Activated CD8-positive, alpha-beta memory T cell treated with anti-CD3 and anti-CD28 coated beads, Interleukin-2, amount 50 U/mL, for 4 hours (primary cell): ENCODE measurements around the gene CRTAC1.
"Not testable (repeated sequence)": the region's sequence is repeated elsewhere in the genome, so short reads cannot be mapped to it uniquely, and the experiment has no call there.

Experiments used
- DNase-seq: peaks from one replicate; pipeline ENCODE4 v3.0.0-alpha.2; 2020

CRTAC1 gene

GRCh38 chr10:97863808-97864207, 166.6 kb downstream of the CRTAC1 start:
- DNase-seq: no peak

GRCh38 chr10:97861924-97862323, 168.5 kb downstream of the CRTAC1 start:
- no peak for DNase-seq

GRCh38 chr10:97861097-97861750, 169.2 kb downstream of the CRTAC1 start:
- no peak for DNase-seq

DNA sequence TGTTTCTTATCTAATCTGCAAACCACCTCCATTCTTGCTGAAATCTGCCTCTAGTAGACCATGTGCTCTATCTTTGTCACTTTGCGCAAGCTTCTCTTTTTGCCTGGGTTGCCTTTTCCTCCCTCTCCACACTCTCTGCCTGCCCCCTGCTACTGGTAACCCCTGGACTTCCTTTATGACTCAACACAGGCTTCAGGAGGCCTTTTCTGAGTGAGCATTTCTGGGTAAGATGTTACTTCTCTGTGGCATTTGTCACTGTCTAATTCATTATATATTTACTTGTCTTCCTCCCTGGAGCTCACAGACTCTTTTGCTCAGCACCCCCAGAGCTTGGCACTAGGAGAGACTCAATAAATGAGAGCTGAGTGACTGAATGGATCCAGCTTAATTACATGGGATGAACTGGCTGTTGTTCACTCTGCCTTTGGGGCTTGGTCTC, 172.4 kb downstream of the CRTAC1 start:
- DNase-seq: no peak

DNA sequence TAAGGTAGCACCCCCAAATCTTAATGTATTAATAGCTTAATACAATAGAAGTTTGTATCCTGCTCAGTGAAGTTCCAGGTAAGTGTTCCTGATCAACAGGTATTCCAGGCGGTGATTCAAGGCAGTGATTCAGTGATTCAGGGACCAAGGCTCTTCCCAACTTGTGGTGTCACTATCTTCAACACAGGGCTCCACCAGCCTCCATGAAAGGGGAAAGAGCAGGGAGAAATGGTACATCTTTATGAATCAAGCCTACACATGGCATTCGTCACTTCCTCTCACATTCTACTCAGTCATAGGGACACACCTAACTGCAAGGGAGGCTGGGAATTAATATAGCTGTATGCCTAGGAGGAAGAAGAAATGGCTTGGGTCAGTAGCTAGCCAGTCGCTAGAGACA, 175.7 kb downstream of the CRTAC1 start:
- no peak for DNase-seq

- DNase-seq: no peak
Observed at GRCh38 chr10:97852840-97853405, 177.5 kb downstream of the CRTAC1 start.

- no peak for DNase-seq
Observed at GRCh38 chr10:97852277-97852676, 178.1 kb downstream of the CRTAC1 start.

DNA sequence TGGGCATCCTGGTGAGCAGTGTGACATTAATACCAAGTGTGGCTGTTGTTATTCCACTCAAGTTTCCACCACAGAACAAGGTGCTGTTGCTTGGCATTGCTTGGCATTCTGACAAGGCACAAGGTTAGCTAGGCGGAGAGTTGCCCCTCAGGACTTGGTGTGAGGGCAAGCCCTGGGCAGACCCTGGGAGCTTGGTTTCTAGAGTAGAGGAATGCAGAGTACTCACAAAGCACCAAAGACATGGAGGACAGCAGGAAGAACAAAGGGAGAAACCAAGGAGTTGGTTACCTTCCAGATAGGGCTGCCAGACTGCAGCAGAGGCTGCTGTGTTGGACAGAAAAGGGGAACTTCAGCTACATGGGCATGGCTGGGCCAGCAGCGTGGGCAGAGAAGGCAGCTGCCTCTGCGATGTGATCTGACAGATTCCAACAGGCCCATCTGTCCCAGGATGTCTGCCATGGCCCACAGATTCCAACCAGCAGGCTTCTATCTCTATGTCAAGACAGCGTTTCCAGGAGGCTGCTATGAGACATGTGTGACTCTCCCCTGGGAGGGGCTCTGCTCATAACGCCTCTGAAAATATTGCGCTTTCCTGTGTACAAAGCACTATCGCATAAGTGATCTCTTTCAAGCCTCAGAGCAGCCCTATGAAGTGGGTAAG, 178.9 kb downstream of the CRTAC1 start:
- no peak for DNase-seq

GRCh38 chr10:97850446-97850845, 180.0 kb downstream of the CRTAC1 start:
- DNase-seq: no peak

GRCh38 chr10:97849687-97850402, 180.6 kb downstream of the CRTAC1 start, which contains the start of gene GOLGA7B:
Gene GOLGA7B (plus strand): TSS chr10:97849843. CDS start chr10:97850304, 461 bp downstream.
- DNase-seq: peak; percentile 65

- DNase-seq: no peak
Observed at GRCh38 chr10:97849103-97849686, 181.2 kb downstream of the CRTAC1 start.

DNA sequence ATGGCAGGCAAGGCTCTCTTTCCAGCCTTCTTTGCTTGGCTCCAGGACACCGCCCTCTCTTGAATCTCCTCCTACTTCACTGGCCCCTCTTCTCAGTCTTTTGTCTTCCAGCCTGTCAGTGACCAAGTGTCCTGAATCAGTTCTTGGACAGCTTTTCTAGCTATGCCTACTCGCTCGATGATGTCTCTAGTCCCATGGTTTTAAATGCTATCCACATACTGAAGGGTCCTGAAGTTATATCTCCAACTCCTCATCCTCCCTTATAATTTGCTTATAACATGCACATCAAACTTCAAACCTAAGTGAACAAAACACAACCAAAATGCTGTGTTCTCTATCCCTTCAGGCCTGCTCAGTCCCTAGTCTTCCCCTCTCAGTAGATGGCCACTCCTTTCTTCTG, 185.7 kb downstream of the CRTAC1 start:
- no peak for DNase-seq

DNA sequence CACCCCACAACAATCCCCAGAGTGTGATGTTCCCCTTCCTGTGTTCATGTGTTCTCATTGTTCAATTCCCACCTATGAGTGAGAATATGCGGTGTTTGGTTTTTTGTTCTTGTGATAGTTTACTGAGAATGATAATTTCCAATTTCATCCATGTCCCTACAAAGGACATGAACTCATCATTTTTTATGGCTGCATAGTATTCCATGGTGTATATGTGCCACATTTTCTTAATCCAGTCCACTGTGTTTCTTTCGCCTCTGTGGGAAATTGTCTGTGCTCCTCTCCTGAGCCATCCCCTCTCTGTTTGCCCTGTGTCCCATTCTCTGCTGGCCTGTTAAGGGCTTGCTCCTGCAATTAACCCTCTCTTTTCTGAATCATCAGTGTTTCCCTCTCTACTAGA, 186.4 kb downstream of the CRTAC1 start:
- not testable (repeated sequence) for DNase-seq

DNA sequence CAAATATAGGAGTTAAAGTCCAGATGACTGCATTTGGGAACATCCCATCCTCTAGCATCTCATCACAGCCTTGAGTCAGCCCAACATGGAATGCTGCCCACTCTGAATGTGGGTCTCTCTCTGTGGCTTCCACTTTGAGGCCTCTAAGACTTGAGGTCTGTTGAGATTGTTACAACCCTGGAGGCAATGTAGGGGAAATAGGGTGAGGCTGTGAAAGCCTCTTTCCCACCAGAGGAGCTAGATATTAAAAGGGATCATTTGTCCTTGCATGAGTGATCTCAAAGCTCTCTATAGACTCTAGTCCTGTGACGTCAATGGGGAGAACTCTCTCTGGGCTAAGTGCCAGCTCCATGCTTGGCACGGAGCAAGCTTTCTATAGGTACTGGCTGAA, 187.1 kb downstream of the CRTAC1 start:
- DNase-seq: no peak

DNA sequence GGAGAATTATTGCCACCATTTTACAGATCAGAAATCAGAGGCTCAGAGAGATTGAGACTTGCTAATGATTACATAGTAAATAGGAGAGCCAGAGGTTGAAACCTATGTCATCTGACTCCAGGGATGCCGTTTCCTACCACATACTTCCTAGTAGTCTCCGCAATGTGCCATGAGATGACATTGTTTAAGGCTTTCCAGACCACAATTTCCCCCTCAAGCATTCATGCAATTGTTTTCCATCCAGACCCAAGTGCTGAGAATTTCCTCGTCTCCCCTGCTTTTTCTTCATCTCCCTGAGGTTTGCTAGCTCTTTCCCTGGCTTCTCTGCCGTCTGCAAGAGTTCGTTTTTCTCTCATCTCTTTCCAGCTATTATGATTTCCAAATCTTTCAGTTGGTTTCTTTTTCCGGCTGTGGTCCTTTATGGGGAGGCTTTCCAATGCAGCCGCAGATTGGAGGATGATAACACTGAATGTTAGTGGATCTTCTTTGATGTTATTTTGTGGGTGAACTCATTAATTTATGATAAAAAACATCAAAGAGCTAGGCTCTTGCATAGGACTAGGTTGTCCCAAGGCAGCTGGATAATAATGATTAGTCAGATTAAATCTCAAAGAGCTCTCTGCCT, 187.7 kb downstream of the CRTAC1 start:
- no peak for DNase-seq

DNA sequence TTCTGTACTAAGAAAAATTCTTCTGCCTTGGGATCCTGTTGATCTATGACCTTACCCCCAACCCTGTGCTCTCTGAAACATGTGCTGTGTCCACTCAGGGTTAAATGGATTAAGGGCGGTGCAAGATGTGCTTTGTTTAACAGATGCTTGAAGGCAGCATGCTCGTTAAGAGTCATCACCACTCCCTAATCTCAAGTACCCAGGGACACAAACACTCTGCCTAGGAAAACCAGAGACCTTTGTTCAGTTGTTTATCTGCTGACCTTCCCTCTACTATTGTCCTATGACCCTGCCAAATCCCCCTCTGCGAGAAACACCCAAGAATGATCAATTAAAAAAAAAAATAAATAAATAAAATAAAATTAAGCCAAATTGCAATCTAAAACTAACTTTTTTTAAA, 188.3 kb downstream of the CRTAC1 start:
- DNase-seq: not testable (repeated sequence)

GRCh38 chr10:97841166-97841565, 189.3 kb downstream of the CRTAC1 start:
- DNase-seq: not testable (repeated sequence)

GRCh38 chr10:97838091-97838490, 192.3 kb downstream of the CRTAC1 start:
- no peak for DNase-seq

GRCh38 chr10:97836446-97836845, 194.0 kb downstream of the CRTAC1 start:
- DNase-seq: no peak

- DNase-seq: no peak
Observed at GRCh38 chr10:97831259-97831658, 199.2 kb downstream of the CRTAC1 start.

DNA sequence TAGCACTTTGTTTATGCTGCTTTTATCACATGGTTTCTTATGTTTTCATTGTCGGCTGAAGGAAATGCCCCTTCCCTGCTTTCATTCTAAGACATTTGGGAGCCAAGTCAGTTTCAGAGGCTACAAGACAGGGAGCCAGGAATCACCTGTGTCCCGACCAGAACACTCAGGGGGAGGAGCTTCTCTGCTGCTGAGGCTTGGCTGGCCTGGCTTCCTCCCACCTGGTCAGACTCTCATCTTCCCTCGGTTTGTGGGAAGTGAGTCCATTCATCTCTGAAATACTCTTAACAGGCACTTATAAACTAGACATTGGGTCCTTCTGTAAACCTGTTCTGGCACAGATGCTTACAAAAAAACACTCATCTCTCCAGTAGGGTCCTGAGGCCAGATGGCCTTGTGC, 200.4 kb downstream of the CRTAC1 start:
- DNase-seq: no peak

DNA sequence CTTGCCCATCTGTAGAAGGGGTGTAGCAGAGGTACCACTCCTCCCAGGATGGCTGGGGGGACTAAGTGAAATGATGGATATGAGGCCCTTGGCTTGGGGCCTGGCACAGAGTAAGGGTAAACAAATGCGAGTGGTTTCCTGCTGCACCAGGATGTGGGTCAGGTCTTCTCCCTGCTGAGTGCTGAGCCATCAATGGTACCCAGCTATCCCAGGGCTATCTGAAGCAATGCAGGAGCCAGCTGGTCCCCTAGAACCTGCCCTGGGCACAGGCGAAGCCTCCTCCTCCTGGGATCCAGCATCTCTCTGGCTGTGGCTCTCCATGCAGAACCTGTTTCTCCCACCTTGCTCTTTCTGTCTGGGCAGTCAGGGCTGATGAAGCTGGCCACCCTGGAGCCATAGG, 201.7 kb downstream of the CRTAC1 start:
- DNase-seq: no peak
